Mesenchymal stem cell (in vitro differentiated cells and primary cell): ENCODE measurements around the gene AKAP7.
"Not testable (repeated sequence)": the region's sequence is repeated elsewhere in the genome, so short reads cannot be mapped to it uniquely, and the experiment has no call there.

Source experiments
- DNase-seq: peaks from one replicate; pipeline ENCODE4 v3.0.0-alpha.2; 2013
- H2AFZ ChIP-seq: one replicate; pipeline ENCODE4 v1.6.1; 2013; ENCODE audit warnings: low read depth, mild to moderate bottlenecking, control low read depth, inconsistent platforms, low read length, moderate library complexity
- H2AK5ac ChIP-seq: 2 replicates; pipeline ENCODE4 v1.6.1; 2013; ENCODE audit warnings: low read length, moderate library complexity, mild to moderate bottlenecking, inconsistent platforms; ENCODE audit not compliant: severe bottlenecking
- H2BK120ac ChIP-seq: one replicate; pipeline ENCODE4 v1.6.1; 2013; ENCODE audit warnings: low read depth, mild to moderate bottlenecking, inconsistent platforms, low read length, moderate library complexity
- H2BK12ac ChIP-seq, 2 experiments: one replicate each; pipeline ENCODE4 v1.6.1; 2013; ENCODE audit warnings: inconsistent platforms in 2 of 2, low read length in 2 of 2, mild to moderate bottlenecking in 2 of 2, moderate library complexity in 2 of 2, control low read depth in 1 of 2
- H2BK15ac ChIP-seq: one replicate; pipeline ENCODE4 v1.6.1; 2013; ENCODE audit warnings: mild to moderate bottlenecking, low read depth, inconsistent platforms; ENCODE audit not compliant: poor library complexity, severe bottlenecking
- H2BK5ac ChIP-seq: 2 replicates; pipeline ENCODE4 v1.6.1; 2013; ENCODE audit warnings: low read depth, mild to moderate bottlenecking, low read length, control low read depth, inconsistent platforms; ENCODE audit not compliant: poor library complexity, severe bottlenecking
- H3K14ac ChIP-seq, 2 experiments: one replicate each; pipeline ENCODE4 v1.6.1; 2013; ENCODE audit warnings: inconsistent platforms in 2 of 2, low read length in 2 of 2, control low read depth in 1 of 2, mild to moderate bottlenecking in 1 of 2, moderate library complexity in 1 of 2
- H3K18ac ChIP-seq, 2 experiments: one replicate each; pipeline ENCODE4 v1.6.1; 2013; ENCODE audit warnings: inconsistent platforms in 2 of 2, low read length in 2 of 2, control low read depth in 1 of 2, low read depth in 1 of 2, mild to moderate bottlenecking in 1 of 2
- H3K23ac ChIP-seq, 2 experiments: one replicate each; pipeline ENCODE4 v1.6.1; 2013; ENCODE audit warnings: inconsistent platforms in 2 of 2, low read length in 2 of 2, mild to moderate bottlenecking in 2 of 2, moderate library complexity in 2 of 2, control low read depth in 1 of 2
- H3K27ac ChIP-seq: 2 replicates; pipeline ENCODE4 v1.5.1; 2013; ENCODE audit warnings: mild to moderate bottlenecking, moderate library complexity, low read length, control low read depth, inconsistent platforms; ENCODE audit not compliant: poor library complexity, severe bottlenecking
- H3K27me3 ChIP-seq, 2 experiments: 2 replicates each; pipeline versions ENCODE4 v1.6.1 to v1.7.0; 2013; ENCODE audit warnings: low read length in 2 of 2, mild to moderate bottlenecking in 2 of 2, moderate library complexity in 2 of 2, control low read depth in 1 of 2, inconsistent platforms in 1 of 2; ENCODE audit not compliant: control insufficient read depth in 1 of 2, insufficient read depth in 1 of 2
- H3K36me3 ChIP-seq, 2 experiments: 2 replicates each; pipeline versions ENCODE4 v1.6.1 to v1.7.0; 2013; ENCODE audit warnings: low read length in 2 of 2, control low read depth in 1 of 2, inconsistent platforms in 1 of 2, low read depth in 1 of 2, mild to moderate bottlenecking in 1 of 2; ENCODE audit not compliant: insufficient read depth in 2 of 2, control insufficient read depth in 1 of 2
- H3K4ac ChIP-seq, 2 experiments: one replicate each; pipeline ENCODE4 v1.6.1; 2013; ENCODE audit warnings: inconsistent platforms in 2 of 2, low read length in 2 of 2, mild to moderate bottlenecking in 2 of 2, moderate library complexity in 2 of 2, control low read depth in 1 of 2, low read depth in 1 of 2
- H3K4me1 ChIP-seq: 2 replicates; pipeline ENCODE4 v1.6.1; 2013; ENCODE audit warnings: low read depth, low read length, control low read depth; ENCODE audit not compliant: control insufficient read depth, insufficient read depth
- H3K4me2 ChIP-seq: 2 replicates; pipeline ENCODE4 v1.6.1; 2013; ENCODE audit warnings: low read length, mild to moderate bottlenecking, inconsistent platforms; ENCODE audit not compliant: poor library complexity, severe bottlenecking
- H3K4me3 ChIP-seq, 2 experiments: 2 replicates each; pipeline versions ENCODE4 v1.5.1 to v1.7.0; 2013; ENCODE audit warnings: low read length in 2 of 2, mild to moderate bottlenecking in 2 of 2, control low read depth in 1 of 2, low read depth in 1 of 2; ENCODE audit not compliant: insufficient read depth in 1 of 2
- H3K79me1 ChIP-seq: replicated peaks from 2 replicates; pipeline ENCODE4 v1.6.1; 2013; ENCODE audit warnings: mild to moderate bottlenecking, control low read depth, low read length, inconsistent platforms; ENCODE audit not compliant: poor library complexity, severe bottlenecking
- H3K9ac ChIP-seq: 2 replicates; pipeline ENCODE4 v1.7.0; 2013; ENCODE audit warnings: mild to moderate bottlenecking, low read length, moderate library complexity
- H3K9me3 ChIP-seq: 2 replicates; pipeline ENCODE4 v1.7.0; 2013; ENCODE audit warnings: mild to moderate bottlenecking, low read length; ENCODE audit not compliant: control insufficient read depth
- H4K8ac ChIP-seq: one replicate; pipeline ENCODE4 v1.6.1; 2013; ENCODE audit warnings: inconsistent platforms, mild to moderate bottlenecking, low read length, moderate library complexity
- H4K91ac ChIP-seq: one replicate; pipeline ENCODE4 v1.6.1; 2013; ENCODE audit warnings: mild to moderate bottlenecking, low read length, inconsistent platforms
- WGBS: methylation state at CpG from one replicate; pipeline ENCODE4 v1.1.7; 2013; ENCODE audit warnings: mixed read lengths; 5-methylcytosine and 5-hydroxymethylcytosine counted together

The AKAP7 gene

DNA sequence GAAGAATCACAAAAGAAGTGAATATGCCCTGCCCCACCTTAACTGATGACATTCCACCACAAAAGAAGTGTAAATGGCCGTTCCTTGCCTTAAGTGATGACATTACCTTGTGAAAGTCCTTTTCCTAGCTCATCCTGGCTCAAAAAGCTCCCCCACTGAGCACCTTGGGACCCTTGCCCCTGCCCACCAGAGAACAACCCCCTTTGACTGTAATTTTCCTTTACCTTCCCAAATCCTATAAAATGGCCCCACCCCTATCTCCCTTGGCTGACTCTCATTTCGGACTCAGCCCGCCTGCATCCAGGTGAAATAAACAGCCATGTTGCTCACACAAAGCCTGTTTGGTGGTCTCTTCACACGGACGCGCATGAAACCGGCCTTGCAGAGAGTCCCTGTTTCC is 165.6 kb downstream of the AKAP7 start:
- H3K79me1 ChIP-seq, H3K9me3 ChIP-seq, H3K27ac ChIP-seq, H3K4me1 ChIP-seq, H3K18ac ChIP-seq, H3K9ac ChIP-seq, H2BK120ac ChIP-seq, H3K27me3 ChIP-seq, H4K8ac ChIP-seq, DNase-seq, H3K4me3 ChIP-seq, H3K36me3 ChIP-seq, H2BK15ac ChIP-seq, H2BK5ac ChIP-seq, H2AFZ ChIP-seq, H2AK5ac ChIP-seq, H3K14ac ChIP-seq, H3K4me2 ChIP-seq, H2BK12ac ChIP-seq, H4K91ac ChIP-seq, H3K23ac ChIP-seq, H3K4ac ChIP-seq: not testable (repeated sequence)
- 77% methylated on average over 7 of the region's 7 CpGs for WGBS

GRCh38 chr6:131303338-131303930 is 168.2 kb downstream of the AKAP7 start:
- Histone ChIP-seq H2AFZ (no peak overlapping the region), H3K27ac (no peak overlapping the region), H3K14ac (no peak overlapping the region), H4K8ac (no peak overlapping the region), H3K27me3 (no peaks in the 10 kb centered on the region), H3K79me1 (no peaks in the 10 kb centered on the region), H3K9ac (no peak overlapping the region), H2BK12ac (no peak overlapping the region), H3K4me2 (no peak overlapping the region), H2BK120ac (no peak overlapping the region), H3K18ac (no peak overlapping the region), H3K23ac (no peak overlapping the region), H2BK15ac (no peak overlapping the region), H3K4ac (no peak overlapping the region), H3K9me3 (peaks cover under 1% of the 10 kb centered on the region), H3K4me3 (no peak overlapping the region), H2AK5ac (no peak overlapping the region), H3K36me3 (no peaks in the 10 kb centered on the region), H2BK5ac (no peak overlapping the region), H4K91ac (no peak overlapping the region), H3K4me1 (no peaks in the 10 kb centered on the region)
- WGBS, result 89% methylated on average over 6 of the region's 6 CpGs
- no peak for DNase-seq

DNA sequence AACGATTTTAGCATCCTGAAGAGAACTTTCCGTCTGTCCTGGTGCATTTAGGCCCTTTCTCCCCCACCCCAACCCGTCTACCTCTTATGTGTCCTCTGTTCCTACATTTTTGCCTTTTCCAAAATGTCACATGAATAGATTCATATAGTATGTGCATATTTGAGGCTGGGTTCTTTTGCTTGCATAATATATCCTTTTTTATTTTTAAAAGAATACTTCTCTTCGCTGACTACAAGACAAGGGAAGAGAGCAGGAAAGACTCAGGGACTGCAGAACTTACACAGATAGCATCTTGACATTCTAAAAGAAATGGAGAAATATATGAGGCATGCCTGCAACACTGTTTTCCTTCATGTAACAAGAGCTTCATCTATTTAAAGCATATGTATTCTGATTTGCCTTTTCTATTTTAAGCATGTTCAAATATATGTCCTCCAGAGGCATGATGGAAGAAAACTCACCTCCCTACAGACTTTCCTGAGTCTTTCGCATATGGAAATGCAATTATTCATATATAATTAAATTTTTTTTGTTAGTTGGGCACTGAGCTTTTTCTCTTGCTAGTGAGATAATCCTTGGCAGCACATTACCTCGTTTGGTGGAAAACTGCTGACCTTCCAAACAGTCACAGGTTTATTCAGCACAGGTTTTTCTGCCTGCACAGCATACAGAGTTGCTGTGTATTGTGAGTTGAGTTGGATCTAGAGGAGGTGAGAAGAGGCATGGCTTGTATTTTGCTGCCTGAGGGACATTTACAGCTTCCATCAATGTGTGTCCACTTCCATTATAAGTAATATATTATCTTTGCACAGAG is 170.0 kb downstream of the AKAP7 start:
- H4K91ac ChIP-seq, result no peak overlapping the region

GRCh38 chr6:131309437-131309836 is 174.2 kb downstream of the AKAP7 start:
- Histone ChIP-seq H3K14ac (no peak overlapping the region), H2BK12ac (no peak overlapping the region), H2BK120ac (no peak overlapping the region), H4K91ac (no peak overlapping the region), H3K4me3 (no peak overlapping the region), H3K18ac (no peak overlapping the region), H3K36me3 (no peaks in the 10 kb centered on the region), H2AK5ac (no peak overlapping the region), H3K27me3 (no peaks in the 10 kb centered on the region), H3K27ac (no peak overlapping the region), H2BK15ac (no peak overlapping the region), H2AFZ (no peak overlapping the region), H3K4me1 (no peaks in the 10 kb centered on the region), H3K9me3 (peaks cover 22% of the 10 kb centered on the region), H3K4ac (no peak overlapping the region), H3K79me1 (no peaks in the 10 kb centered on the region), H4K8ac (no peak overlapping the region), H3K4me2 (no peak overlapping the region), H2BK5ac (no peak overlapping the region), H3K23ac (no peak overlapping the region), H3K9ac (no peak overlapping the region)
- 100% methylated on average over 1 of the region's 1 CpG for WGBS
- no peak for DNase-seq

More for the DNA sequence above, 170.0 kb downstream of the AKAP7 start:
- H2AFZ ChIP-seq, result no peak overlapping the region
- no peaks in the 10 kb centered on the region for H3K4me1 ChIP-seq
- H3K23ac ChIP-seq, result no peak overlapping the region
- no peak overlapping the region for H2BK12ac ChIP-seq
- H2BK5ac ChIP-seq, result no peak overlapping the region
- no peak overlapping the region for H2BK120ac ChIP-seq
- H3K9me3 ChIP-seq, result peaks cover 13% of the 10 kb centered on the region
- no peak overlapping the region for H3K9ac ChIP-seq
- no peak overlapping the region for H3K14ac ChIP-seq
- H3K4me2 ChIP-seq, result no peak overlapping the region
- no peaks in the 10 kb centered on the region for H3K36me3 ChIP-seq
- 53% methylated on average over 3 of the region's 6 CpGs for WGBS
- no peak overlapping the region for H3K4me3 ChIP-seq
- H2AK5ac ChIP-seq, result no peak overlapping the region
- H3K27me3 ChIP-seq, result no peaks in the 10 kb centered on the region
- H4K8ac ChIP-seq, result no peak overlapping the region
- H3K4ac ChIP-seq, result no peak overlapping the region
- DNase-seq, result no peak
- H3K79me1 ChIP-seq, result no peaks in the 10 kb centered on the region
- H3K18ac ChIP-seq, result no peak overlapping the region
- H2BK15ac ChIP-seq, result no peak overlapping the region
- no peak overlapping the region for H3K27ac ChIP-seq
